ENCODE measurements around the gene GGNBP2. TPM values are rescaled to one million over a fixed set of nuclear protein-coding genes. Genes with fewer than 3 reads are reported as not detected.

Gene GGNBP2
- total and polyA plus RNA-seq, 3 donors from 2014 or later, result 104 to 144 (median 118) TPM

GRCh38 chr17:36512641-36513040 is 32.1 kb upstream of the GGNBP2 start:
- Histone ChIP-seq H3K27me3 (no peaks in the 10 kb centered on the region), H3K9me3 (no peaks in the 10 kb centered on the region), H3K27ac (no peak overlapping the region), H3K4me3 (no peak overlapping the region), H3K36me3 (ENCODE audit: low read depth, missing control alignments) (no peaks in the 10 kb centered on the region), H3K4me1 (no peaks in the 10 kb centered on the region)
- 83 to 90% methylated on average over 5 of the region's 5 CpGs for WGBS, 2 donors
- DNase-seq, result no peak
- intact Hi-C loops (cut with DNase I; ENCODE audit: low total_unique reads), result no loop called here
- TF ChIP-seq POLR2A (IDR thresholded peaks at IDR 0.05), result no peak
- TF ChIP-seq, protein P1, sequence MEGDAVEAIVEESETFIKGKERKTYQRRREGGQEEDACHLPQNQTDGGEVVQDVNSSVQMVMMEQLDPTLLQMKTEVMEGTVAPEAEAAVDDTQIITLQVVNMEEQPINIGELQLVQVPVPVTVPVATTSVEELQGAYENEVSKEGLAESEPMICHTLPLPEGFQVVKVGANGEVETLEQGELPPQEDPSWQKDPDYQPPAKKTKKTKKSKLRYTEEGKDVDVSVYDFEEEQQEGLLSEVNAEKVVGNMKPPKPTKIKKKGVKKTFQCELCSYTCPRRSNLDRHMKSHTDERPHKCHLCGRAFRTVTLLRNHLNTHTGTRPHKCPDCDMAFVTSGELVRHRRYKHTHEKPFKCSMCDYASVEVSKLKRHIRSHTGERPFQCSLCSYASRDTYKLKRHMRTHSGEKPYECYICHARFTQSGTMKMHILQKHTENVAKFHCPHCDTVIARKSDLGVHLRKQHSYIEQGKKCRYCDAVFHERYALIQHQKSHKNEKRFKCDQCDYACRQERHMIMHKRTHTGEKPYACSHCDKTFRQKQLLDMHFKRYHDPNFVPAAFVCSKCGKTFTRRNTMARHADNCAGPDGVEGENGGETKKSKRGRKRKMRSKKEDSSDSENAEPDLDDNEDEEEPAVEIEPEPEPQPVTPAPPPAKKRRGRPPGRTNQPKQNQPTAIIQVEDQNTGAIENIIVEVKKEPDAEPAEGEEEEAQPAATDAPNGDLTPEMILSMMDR (IDR thresholded peaks at IDR 0.05), result no peak

- Histone ChIP-seq H3K4me3 (no peak overlapping the region), H3K9me3 (no peaks in the 10 kb centered on the region), H3K27ac (no peak overlapping the region), H3K27me3 (no peaks in the 10 kb centered on the region), H3K4me1 (no peaks in the 10 kb centered on the region), H3K36me3 (ENCODE audit: low read depth, missing control alignments) (no peaks in the 10 kb centered on the region)
- TF ChIP-seq, protein P1 (IDR thresholded peaks at IDR 0.05), result no peak
- TF ChIP-seq POLR2A (IDR thresholded peaks at IDR 0.05), result no peak
- DNase-seq, result no peak
- intact Hi-C loops (cut with DNase I; ENCODE audit: low total_unique reads), result no loop called here
- WGBS, 2 donors, result 96% methylated on average over 3 of the region's 3 CpGs
Observed at GRCh38 chr17:36514856-36515255, 29.9 kb upstream of the GGNBP2 start.

DNA sequence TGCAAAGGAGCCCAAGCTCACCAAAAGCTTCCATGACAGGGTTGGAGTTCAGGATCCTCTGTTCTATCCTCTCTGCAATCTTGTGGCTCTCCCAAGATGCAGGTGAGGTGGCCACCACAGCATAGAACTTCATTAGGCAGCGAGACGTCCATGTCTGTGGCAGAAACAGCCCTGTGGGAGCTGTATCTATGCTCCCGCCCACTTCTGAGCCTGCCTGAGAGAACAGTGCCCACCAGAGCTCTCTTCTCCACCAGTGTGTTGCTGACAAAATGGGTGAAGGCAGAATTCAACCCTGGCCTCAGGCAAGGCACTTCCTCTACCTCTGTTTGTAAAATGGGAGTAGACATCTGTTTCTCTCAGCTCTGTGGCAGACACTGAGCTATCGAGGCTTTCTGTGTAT is 28.9 kb upstream of the GGNBP2 start:
- no peaks in the 10 kb centered on the region for H3K9me3 ChIP-seq
- H3K4me1 ChIP-seq, result no peaks in the 10 kb centered on the region
- intact Hi-C loops (cut with DNase I; ENCODE audit: low total_unique reads), result no loop called here
- H3K27ac ChIP-seq, result no peak overlapping the region
- TF ChIP-seq, protein P1 (IDR thresholded peaks at IDR 0.05), result no peak
- TF ChIP-seq POLR2A (IDR thresholded peaks at IDR 0.05), result no peak
- H3K36me3 ChIP-seq (ENCODE audit: low read depth, missing control alignments), result no peaks in the 10 kb centered on the region
- H3K4me3 ChIP-seq, result no peak overlapping the region
- no peak for DNase-seq
- 93% methylated on average over 4 of the region's 4 CpGs for WGBS, 2 donors
- no peaks in the 10 kb centered on the region for H3K27me3 ChIP-seq

DNA sequence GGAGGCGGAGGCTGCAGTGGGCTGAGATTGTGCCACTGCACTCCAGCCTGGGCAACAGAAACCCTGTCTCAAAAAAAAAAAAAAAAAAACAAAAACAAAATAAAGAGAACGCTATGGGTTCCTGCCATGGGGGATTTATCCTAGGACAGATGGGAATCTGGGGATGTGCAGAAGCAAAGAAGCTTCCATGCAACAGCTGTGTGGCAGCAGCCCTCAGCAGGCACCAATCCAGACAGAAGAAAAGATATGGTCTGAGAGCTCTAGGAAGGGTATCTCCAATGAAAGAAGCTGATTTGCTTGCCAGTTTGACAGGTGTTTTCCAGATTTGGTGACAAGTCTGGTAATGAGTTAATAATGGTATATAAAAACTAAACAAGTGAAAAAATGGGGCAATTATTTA is 21.6 kb upstream of the GGNBP2 start:
- intact Hi-C loops (cut with DNase I; ENCODE audit: low total_unique reads), result no loop called here
- H3K4me1 ChIP-seq, result no peaks in the 10 kb centered on the region
- H3K27me3 ChIP-seq, result no peaks in the 10 kb centered on the region
- H3K36me3 ChIP-seq (ENCODE audit: low read depth, missing control alignments), result no peaks in the 10 kb centered on the region
- H3K27ac ChIP-seq, result no peak overlapping the region
- 92 to 98% methylated on average over 2 of the region's 2 CpGs for WGBS, 2 donors
- H3K4me3 ChIP-seq, result no peak overlapping the region
- TF ChIP-seq POLR2A (IDR thresholded peaks at IDR 0.05), result no peak
- TF ChIP-seq, protein P1 (IDR thresholded peaks at IDR 0.05), result no peak
- DNase-seq, result no peak
- H3K9me3 ChIP-seq, result no peaks in the 10 kb centered on the region

DNA sequence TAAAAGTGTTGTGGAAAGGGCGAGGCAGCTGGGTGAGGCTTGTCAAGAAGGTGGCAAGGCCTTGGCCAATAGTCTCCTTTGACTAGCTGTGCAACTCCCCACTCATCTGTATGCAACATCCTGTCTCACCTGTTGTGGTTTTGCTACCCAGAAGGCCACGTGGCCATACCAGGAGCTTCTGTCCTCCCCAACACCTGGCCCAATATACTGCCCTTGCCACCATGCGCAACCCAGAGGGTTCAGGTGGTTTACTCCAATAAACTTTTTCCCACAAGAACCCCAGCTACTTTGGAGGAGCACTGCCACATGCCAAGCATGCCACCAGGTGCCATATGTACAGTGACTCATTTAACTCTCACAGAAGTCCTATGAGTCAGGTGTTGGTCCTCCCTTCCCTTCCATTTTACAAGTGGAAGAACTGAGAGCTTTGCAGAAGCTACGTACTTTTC is 20.3 kb upstream of the GGNBP2 start:
- TF ChIP-seq POLR2A (IDR thresholded peaks at IDR 0.05), result no peak
- TF ChIP-seq, protein P1 (IDR thresholded peaks at IDR 0.05), result no peak
- H3K4me1 ChIP-seq, result no peaks in the 10 kb centered on the region
- H3K27me3 ChIP-seq, result no peaks in the 10 kb centered on the region
- H3K27ac ChIP-seq, result no peak overlapping the region
- no peaks in the 10 kb centered on the region for H3K36me3 ChIP-seq (ENCODE audit: low read depth, missing control alignments)
- intact Hi-C loops (cut with DNase I; ENCODE audit: low total_unique reads), result no loop called here
- H3K4me3 ChIP-seq, result no peak overlapping the region
- no peaks in the 10 kb centered on the region for H3K9me3 ChIP-seq
- 99 to 100% methylated on average over 4 of the region's 4 CpGs for WGBS, 2 donors
- DNase-seq, result peak; percentile 4
